GM18517 (cell line): ENCODE measurements around the gene DNMT3A.
A peak's percentile ranks its signal among the peaks of the same experiment; 100 is the strongest.

Experiments used
- ATAC-seq: cut with Tn5 transposase; IDR thresholded peaks from one replicate; pipeline ENCODE4 v1.9.1; 2021; ENCODE audit warnings: mild to moderate bottlenecking, moderate library complexity; ENCODE audit not compliant: unreplicated experiment

The DNMT3A gene

DNA sequence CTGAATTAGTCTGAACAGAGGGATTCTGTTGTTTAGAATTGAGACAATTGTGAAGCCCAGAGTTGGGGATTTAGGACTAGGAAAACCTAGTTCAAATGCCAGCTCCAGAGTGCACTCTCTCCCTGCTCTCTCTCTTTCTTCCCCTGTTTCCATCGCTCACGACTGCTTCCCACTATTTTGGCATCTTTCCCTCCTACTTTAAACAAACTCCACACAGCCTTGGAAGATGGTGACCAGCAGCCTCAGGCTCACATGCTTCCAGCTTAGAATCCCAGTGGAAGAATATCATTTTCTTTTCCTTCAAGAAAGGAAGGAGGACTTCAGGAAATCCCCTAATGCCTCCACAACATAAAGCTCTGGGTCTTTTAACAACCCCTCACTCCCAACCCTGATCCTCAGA is 6.1 kb upstream of the DNMT3A start:
- no peak for ATAC-seq

DNA sequence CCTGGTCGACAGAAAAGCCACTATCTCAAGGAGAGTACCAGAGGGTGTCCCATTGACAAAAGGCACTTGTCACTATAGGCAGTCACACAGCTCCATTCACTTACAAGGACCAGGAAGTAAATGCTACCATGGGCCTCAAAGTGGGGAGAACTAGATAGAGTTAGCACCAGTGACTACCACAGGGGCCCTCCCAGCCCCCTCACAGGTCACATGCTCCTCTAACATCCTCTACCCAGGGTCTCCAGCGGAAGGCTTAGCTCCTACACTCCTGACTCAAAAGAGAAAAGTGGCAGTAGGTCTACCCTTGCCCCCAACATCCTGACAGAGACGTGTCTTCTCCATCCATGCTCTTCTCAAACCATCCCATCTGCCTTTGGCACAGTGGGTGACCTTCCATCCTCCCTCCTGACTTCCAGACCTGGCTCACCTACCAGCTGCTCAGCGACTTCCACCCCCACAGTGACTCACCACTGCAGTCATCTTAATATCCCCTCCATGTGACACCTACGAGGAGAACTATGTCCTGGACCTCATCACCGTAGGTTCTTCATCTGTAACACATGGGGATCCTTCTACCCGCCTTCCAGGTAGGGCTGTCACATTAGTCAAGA is 5.6 kb upstream of the DNMT3A start:
- no peak for ATAC-seq

DNA sequence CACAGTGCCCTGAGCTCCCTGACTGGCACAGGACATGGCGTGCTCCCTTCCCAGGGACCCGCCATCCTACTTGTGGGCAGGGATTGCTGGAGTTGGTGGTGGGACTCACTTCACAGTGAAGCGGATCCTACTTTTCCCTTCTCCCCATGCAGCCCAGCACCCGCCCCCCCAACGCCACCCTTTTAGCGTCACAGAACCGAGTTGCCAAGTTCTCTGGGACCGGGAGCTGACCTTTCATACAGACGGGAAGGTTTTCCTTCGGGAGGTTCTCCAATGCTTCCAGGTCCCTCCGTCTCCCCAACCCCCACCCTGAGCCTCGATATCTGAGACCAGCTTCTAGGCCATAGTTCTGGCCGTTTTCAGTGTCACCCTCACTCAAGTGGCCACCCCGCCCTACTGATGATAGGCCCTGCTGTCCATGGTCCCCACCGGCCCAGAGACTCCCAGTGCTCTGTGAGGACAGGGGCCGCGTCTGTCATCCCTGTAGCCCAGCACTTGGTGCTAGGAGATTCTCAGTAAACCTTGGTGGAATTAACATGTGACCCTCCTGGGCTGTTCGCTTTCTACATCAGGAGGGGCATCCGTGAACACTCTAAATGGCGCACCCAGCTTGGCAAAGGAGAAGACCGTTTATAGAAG is 1.6 kb upstream of the DNMT3A start:
- no peak for ATAC-seq

DNA sequence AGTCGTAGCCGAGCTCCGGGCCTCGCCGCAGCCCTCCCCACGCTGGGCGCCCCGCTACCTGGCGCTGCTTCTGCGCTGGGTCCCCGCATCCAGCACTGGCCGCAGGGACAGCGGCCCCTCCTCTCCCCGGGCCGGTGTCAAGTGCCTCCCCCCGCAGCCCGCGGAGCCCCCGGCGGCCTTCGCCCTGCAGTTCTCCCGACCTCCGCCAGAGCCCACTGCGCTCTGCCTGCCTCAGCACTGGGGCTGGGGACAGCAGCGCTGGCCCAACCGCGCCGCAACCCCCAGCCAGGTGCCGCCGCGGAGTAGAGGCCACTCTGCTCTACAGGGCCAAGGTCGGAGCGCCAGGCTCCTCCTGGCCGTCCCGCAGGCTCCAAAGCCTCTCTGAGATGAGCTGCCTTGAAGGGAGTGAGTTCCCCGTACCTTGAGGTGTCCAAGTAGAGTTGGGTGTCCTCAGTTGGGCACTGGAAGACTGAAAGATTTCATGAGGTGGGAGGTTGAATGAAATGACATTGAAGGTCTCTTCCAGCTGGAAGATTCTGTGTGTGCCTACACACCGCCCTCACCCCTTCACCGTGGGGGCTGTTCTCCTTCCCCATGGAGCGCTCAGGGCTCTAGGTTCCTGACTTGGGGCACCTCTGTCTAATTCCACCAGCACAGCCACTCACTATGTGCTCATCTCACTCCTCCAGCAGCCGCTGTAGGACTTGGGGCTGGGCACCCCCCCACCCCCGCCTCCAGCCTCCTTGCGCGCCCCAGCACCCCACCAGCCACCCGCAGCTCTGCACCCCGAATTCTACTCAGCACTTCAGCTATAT is 854 bp upstream of the DNMT3A start:
- ATAC-seq: peak; percentile 74

GRCh38 chr2:25341011-25341727 is 556 bp downstream of the DNMT3A start:
- no peak for ATAC-seq

GRCh38 chr2:25340181-25340921 is 1.4 kb downstream of the DNMT3A start:
- ATAC-seq: no peak

DNA sequence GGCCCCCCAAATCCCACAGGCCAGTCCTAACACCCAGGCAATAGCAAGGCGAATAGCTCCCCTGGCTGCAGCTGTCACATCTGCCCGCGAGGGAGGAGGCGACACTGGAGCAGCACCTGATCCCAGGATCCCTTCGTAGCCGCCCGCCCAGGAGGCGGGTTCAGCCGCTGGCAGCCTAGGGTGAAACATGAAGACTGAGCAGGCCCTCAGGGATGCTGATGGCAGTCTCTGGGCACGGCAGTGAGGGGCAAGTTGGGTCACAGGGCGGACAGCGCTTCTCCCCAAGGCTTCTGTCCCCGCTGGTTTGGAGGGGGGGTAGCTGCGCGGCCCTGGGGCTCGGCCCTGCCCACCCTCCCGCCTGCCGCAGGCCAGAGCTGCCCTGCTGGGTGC is 1.9 kb downstream of the DNMT3A start:
- no peak for ATAC-seq

GRCh38 chr2:25339211-25339674 is 2.5 kb downstream of the DNMT3A start:
- no peak for ATAC-seq

GRCh38 chr2:25338401-25338800 is 3.3 kb downstream of the DNMT3A start:
- no peak for ATAC-seq

- no peak for ATAC-seq
Observed at GRCh38 chr2:25337891-25338290, 3.8 kb downstream of the DNMT3A start.

DNA sequence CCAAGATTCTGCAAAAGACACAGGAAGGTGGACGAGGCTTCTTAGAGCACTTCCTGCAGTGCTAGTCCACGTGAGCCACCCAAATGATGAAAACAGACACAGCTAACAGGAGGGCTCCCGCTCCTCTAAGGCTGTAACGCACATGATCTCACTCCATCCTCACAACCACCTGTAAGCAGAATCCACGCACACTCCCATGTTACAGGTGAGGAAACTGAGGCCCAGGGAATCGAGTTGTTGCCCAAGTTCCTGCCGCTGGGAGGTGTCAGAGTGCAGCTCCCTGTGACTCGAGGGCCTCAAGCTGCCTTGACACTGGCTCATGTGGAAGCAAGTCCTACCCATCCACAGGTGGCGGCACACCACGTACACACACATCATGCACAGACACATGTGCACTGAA is 4.4 kb downstream of the DNMT3A start:
- no peak for ATAC-seq

DNA sequence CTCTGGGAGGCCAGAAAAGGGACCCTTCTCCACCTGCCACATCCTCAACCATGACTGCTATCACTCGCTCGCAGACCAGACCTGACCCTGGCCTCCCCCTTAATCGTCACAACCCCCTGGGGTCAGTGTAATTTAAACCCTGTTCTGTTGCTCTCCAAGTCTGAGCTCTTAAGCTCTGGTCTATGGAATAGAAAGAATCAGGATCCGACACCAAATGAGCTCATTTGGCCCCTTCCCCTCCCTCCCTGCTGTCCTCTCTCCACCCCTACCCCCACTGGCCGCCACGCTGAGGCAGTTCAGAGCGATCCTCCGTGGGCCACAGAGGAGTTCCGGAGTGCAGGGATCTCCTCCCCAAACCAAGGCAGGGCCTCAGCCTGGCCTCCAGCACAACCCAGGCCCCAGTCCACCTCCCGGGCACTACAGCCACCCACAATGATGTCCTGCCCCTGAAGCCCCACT is 5.3 kb downstream of the DNMT3A start:
- no peak for ATAC-seq

DNA sequence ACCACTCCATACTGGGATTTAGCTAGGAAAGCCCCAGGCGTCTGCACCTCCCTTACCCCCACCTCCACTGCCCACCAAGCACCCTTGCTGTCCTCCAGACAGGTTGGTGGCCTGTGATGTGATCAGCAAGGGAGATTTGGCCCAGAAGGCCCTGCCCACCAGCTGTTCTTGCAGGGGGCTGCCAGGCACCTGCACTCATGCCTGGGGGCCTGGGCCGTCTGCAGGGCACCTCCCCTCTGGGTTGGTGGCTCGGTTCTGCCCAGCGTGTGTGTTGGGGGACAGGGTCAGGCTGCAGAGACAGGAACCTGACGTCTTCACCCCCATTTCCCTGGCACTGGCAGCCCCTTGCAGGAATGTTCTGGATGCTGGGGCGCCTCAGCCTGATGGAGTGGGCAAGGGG is 5.8 kb downstream of the DNMT3A start:
- ATAC-seq: no peak

GRCh38 chr2:25335204-25335603 is 6.5 kb downstream of the DNMT3A start:
- ATAC-seq: no peak

DNA sequence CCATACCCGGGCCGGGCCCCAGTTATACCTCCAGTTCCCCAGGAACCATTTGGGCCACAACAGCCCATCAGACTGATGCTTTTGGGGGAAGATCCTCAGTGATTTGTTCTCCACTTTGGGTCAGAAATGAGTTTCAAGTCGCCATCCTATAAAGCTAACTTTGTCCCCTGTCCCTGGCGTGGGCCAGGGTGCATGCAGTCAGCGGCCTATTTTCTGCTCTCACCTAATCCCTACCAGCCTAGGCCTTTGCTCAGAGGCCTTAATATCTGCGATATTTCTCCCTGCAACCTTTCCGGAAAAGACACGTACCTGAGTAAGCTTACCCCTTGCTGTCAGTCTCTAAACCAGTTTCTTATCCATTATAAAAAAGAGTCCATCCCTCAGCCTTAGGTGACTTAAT is 7.2 kb downstream of the DNMT3A start:
- ATAC-seq: no peak

- ATAC-seq: no peak
Observed at GRCh38 chr2:25333981-25334380, 7.7 kb downstream of the DNMT3A start.

GRCh38 chr2:25332571-25332970 is 9.2 kb downstream of the DNMT3A start:
- no peak for ATAC-seq

DNA sequence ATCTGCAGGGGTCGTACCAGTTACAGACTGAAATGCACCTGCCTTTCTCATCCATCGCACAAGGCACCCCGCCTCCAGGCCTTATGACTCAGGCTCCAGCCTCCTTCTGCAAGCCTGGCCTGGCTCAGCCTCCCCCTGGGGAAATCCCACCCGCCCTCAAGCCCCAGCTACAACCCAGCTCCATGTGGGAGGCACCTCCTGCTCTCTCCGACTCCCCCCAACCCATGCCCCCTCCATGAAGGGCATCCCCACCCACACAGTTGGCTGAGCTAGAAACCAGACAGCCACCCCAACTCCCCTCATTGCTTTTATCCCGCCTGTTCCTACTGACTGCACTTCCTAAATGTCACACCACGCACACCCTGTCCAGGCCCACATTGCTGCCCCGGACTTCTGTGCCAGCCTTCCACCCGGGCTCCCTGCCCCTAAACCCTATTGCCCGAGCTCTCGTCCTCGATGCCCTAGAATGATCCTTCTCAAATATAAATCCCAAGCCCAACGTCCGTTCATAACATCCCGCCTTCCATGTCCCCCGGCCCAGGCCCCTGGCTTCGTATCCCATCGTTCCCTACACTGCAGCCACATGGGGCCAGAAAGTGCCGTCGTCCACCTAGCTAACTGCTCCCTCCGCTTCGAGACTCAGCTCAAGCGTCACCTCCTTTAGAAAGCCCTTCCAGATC is 9.9 kb downstream of the DNMT3A start:
- no peak for ATAC-seq

- no peak for ATAC-seq
Observed at GRCh38 chr2:25330937-25331336, 10.8 kb downstream of the DNMT3A start.

GRCh38 chr2:25330273-25330672 is 11.5 kb downstream of the DNMT3A start:
- ATAC-seq: no peak
